Eye (tissue), 1 donor: ENCODE data around the gene RNF126.
A peak's percentile ranks its signal among the peaks of the same experiment; 100 is the strongest.

Source experiments
- DNase-seq: peaks from one replicate; pipeline ENCODE4 v3.0.0-alpha.2; 2015

Gene RNF126

DNA sequence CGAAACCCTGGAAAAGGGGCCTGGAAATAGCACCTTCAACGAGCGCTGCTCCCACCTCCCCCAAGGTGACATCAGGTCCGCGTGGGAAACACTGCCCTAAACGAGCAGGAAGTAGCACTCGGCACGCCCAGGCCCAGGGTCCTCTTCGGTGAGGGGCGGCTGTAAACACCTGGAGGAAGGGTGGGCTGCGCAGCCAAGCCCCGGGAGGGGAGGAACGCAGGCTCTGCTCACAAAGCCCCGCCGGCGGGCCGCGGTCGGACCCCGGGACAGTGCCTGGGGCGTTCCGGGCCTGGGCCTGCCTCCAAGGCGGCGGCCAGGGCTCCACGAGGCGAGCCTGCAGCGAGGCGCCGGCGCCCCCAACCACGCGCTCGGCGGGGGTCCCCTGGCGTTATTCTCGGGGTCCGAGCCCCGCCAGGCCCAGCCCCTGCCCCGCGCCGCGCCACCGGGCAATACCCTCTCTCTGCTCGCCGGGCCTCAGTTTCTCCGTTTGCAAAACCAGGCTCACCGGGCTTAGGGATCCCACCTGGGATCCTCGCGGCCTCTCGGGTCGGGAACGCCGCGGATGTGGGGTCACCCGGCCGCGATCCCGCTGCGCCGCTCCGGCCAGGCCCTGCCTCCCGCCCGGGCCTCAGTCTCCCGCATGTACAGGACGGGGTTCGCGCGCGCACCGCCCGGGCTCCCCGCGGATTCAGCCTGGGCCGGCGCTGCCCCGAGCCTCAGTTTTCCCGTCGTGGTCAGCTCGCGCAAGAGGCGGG lies 630 bp downstream of the RNF126 start:
- DNase-seq = peak; percentile 36

GRCh38 chr19:661427-662196 lies 1.4 kb downstream of the RNF126 start:
- no peak for DNase-seq

DNA sequence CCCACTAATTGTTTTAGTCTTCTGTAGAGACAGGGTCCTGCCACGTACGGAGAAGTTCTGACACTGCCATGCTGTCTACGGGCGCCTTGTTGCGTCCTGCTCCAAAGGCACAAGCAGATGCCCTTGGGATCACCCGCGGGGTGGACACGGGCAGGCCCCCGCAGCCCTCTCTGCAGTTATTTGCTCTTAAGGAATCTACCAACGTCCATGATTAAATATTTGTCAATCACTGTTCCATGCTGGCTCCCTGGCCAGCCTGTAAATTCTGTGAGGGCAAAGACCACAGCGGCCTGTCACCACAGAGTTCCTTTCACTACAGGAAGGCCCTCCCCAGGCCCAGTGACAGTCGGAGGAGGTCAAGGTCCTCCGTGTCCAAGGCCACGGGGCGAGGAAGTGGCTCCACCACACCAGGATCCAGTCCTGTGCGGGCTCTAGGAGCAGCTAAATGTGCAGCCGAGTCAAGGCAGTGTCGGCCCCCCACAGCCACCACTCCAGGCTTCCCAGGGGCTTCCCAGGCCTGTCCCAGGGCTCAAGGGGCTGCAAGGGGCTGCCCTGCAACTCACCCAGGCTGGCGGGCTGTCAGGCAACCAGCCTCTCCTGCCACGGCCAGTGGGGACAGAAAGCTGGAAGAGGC lies 2.1 kb downstream of the RNF126 start:
- DNase-seq = no peak

DNA sequence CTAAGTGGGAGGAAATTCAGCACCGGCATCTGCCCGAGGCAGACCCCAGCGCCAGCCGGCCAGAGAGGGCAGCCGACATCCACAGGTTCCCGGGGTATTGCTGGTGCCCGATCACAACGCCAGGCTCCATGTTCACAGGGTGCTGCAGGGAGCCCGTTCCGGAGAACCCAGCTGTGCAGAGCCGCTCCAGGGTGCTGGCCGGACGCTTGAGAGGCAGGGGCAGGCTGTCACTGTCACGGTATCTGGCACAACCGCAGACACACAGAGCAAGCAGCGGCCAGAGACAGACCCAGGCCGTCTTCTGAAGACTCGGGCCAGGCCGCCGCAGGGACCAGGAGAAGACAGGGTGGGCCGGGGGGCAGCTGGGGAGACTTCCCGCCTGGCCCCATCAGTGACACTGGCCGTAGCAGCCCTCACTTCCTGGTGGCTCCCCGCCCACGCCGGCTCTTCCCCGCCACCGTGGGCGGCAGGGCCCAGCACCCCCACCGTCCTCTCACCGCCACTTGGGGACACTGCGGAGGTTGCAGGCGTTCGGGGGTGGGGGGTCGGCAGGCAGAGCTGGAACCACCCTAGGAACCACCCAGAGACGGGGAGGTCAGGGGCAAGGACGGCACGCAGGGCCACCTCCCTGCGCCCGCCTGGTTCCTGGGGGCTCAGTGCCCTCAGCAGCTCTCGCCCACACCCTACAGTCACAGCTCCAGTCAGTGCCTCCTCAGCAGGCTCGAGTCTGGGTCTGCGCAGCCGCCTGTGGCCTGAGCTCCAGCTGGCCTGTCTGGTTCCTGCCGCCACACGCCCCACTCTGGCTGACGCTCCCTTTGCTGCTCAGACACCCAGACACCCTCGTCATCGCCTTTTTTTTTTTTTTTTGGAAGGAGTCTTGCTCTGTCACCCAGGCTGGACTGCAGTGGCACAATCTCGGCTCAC lies 3.8 kb downstream of the RNF126 start:
- no peak for DNase-seq

GRCh38 chr19:658059-658839 lies 4.8 kb downstream of the RNF126 start:
- no peak for DNase-seq

DNA sequence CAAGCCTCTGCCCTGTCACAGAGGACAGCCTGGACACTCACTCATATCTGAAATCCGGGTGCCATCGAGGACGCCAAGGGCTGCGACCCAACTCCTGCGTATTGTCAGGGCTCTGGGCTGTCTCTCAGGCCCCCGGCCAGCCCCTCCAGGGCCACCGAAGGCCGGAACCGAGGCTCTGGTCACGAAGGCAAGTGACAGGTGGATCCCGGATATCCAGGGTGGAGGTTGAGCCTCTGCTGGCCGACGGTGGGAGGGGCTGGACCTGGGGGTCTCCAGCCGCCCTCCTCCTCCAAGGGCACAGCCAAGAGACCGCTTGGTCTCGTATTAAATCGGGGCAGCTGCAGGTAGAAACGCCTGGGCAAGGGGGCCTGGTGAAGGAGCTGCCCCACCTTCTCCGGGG lies 5.4 kb downstream of the RNF126 start:
- DNase-seq = no peak

GRCh38 chr19:656751-657559 lies 6.1 kb downstream of the RNF126 start:
- no peak for DNase-seq

- no peak for DNase-seq
Observed at GRCh38 chr19:655691-656090, 7.3 kb downstream of the RNF126 start.

- no peak for DNase-seq
Observed at GRCh38 chr19:653425-653824, 9.6 kb downstream of the RNF126 start.

GRCh38 chr19:652467-653389 lies 10.3 kb downstream of the RNF126 start:
- DNase-seq = no peak

- no peak for DNase-seq
Observed at GRCh38 chr19:651991-652390, 11.0 kb downstream of the RNF126 start.

DNA sequence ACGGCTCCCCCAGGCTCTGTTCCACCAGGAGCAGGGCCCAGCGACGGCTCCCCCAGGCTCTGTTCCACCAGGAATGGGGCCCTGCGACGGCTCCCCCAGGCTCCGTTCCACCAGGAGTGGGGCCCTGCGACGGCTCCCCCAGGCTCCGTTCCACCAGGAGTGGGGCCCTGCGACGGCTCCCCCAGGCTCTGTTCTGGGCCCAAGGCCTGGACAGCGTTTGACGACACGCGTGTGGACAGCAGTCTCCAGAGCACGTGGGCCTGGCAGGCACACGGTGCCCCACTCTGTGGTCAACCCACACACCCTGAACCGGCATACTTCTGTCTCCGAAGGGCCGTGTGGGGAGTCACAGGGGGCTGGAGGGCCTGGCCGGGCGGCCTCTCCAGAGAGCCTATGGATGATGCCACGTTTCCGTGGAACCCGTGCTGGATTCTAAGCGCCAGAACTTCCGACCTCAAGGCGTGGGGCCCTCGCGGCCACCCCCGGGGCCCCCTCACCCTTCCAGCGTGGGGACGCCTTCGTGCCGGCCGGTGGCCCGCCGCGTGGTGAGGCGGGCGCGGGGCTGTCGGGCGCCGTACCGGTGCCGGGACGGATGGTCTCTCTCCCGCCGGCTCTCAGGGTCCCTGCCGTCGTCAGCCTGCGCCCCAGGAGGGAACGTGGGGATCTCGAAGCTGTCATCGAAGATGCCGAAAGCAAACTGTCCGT lies 11.7 kb downstream of the RNF126 start:
- no peak for DNase-seq

DNA sequence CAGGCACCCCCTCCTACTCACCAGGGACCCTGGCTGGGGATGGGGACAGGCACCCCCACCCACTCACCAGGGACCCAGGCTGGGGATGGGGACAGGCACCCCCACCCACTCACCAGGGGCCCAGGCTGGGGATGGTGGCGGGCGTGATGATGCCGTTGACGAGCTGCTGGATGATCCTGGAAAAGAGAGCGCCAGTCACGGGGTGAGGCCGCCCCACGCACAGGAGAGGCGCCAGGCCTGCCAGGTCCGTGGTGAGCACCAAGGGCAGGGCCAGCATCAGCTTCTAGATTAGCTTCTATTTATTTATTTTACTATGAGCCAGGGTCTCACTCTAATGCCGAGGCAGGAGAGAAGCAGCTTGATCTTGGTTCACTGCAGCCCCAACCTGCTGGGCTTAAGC lies 12.9 kb downstream of the RNF126 start:
- DNase-seq = no peak

DNA sequence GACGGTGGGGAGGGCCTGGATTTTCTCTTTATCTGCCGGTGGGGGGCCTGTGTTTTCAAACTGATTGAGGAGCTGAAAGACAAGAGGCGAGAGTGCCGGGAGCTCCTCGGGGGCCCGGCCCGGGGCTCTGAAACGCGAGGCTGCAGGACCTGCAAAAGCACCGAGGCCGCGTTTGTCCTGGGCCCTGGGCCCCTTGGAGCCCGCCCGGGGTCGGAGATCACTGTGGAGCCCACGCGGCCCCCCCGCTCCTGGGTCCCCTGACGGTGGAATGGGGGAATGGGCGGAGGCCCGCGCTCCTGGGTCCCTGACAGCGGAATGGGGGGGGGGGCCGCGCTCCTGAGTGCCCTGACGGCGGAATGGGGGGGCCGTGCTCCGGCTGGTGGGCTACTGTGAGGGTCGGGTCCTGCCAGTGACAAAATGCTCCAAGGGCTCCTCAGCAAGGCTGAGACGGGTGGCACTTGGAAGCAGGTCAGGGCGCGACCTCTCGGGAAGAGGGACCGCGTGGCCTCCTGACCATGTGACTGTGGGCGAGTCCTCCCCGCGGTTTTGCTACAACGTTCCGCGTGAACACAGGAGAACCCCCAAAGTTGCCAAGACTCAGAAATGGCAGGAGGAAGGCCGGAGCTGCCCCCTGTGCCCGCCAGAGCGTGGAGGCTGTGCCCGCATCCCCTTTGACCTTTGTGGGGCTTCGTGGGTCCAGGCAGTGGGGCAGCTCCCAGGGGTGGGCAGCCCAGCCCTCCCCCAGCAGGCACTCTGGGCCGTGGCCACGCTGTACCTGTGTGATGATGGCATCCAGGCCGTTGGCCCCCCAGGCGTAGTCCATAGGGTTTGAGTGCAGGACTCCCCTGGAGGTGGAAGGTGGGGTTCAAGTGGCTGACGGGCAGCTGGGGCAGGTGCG lies 13.9 kb downstream of the RNF126 start:
- DNase-seq = no peak

GRCh38 chr19:648305-648704 lies 14.7 kb downstream of the RNF126 start:
- DNase-seq = no peak

GRCh38 chr19:647566-648284 lies 15.3 kb downstream of the RNF126 start:
- no peak for DNase-seq

DNA sequence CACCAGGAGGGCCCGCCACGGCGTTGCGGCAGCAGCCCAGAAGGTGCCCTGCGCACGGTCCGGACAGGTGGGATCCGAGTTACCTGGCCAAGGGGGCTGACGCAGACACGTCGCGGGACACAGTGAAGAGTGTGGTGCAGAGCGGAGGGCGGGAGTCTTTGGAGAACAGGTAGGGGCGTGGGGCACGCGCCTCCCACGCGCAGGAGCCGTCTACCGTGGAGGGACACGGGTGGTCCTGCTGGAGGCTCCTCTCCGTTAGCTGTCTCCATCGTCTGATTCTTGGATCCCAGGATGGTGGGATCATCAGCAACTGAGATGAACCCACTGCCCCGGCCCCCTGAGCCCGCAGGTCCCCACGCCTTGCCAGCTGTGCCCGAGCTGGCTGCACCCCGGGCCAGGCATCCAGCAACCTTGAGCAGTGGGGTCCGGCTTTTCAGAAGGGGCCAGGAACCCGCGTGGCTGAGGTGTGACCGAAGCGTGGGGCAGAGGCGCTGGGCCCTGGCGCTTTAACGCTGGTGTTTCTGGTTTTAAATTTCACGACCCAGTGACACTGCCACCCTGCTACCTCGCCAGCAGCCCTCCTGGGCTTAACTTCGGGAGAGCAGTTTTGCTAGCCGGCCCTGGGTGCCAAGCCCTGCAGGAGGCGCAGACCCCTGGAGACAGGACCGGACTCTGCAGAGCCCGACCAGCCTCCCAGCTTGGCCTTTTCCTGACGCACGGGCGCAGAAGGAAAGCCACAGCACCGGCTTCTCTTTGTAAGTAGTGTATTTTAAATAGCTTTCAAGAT lies 16.0 kb downstream of the RNF126 start:
- DNase-seq = no peak
